Measurements from ENCODE around the gene PLSCR5. TPM values are rescaled to one million over a fixed set of nuclear protein-coding genes. Genes with fewer than 3 reads are reported as not detected.

The PLSCR5 gene
- total and polyA plus RNA-seq, 3 donors from 2014 or later = not detected

DNA sequence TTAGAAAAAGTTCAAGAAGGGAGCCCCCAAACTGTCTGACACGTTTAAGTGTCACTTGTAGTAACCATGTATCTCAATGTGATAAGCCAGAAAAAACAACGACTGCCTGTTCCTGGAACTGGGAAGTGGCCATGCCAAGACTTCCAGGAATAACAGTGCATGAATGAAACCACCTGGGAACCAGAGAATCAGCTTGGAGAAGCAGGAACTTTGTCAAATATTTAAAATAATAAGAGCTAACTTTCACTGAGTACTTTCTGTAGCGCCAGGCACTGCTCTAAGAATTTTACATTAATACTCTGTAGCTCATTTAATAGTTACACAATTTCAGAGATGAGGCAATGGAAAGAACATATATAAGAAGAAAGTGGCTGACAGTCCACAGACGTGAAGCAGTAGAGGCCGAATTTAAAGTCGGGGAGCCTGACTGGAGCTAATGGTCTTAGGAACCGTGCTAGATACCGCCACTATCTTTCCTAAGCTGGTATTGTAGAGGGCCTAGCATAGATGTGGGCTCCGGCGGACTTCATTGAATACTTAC, 61.6 kb downstream of the PLSCR5 start:
- DNase-seq = peak; percentile 54
- peaks cover 41% of the 10 kb centered on the region for H3K4me1 ChIP-seq
- 0 to 1% methylated on average over 10 of the region's 10 CpGs for WGBS, 2 donors
- no peaks in the 10 kb centered on the region for H3K36me3 ChIP-seq (ENCODE audit: low read depth, missing control alignments)
- peak overlapping the region; percentile 91 to 98 for H3K27ac ChIP-seq
- no peaks in the 10 kb centered on the region for H3K9me3 ChIP-seq
- intact Hi-C loops (cut with DNase I; ENCODE audit: low total_unique reads) = no loop called here
- peak overlapping the region; percentile 69 to 79 for H3K4me3 ChIP-seq
- TF ChIP-seq, protein P1, sequence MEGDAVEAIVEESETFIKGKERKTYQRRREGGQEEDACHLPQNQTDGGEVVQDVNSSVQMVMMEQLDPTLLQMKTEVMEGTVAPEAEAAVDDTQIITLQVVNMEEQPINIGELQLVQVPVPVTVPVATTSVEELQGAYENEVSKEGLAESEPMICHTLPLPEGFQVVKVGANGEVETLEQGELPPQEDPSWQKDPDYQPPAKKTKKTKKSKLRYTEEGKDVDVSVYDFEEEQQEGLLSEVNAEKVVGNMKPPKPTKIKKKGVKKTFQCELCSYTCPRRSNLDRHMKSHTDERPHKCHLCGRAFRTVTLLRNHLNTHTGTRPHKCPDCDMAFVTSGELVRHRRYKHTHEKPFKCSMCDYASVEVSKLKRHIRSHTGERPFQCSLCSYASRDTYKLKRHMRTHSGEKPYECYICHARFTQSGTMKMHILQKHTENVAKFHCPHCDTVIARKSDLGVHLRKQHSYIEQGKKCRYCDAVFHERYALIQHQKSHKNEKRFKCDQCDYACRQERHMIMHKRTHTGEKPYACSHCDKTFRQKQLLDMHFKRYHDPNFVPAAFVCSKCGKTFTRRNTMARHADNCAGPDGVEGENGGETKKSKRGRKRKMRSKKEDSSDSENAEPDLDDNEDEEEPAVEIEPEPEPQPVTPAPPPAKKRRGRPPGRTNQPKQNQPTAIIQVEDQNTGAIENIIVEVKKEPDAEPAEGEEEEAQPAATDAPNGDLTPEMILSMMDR (IDR thresholded peaks at IDR 0.05) = no peak
- TF ChIP-seq POLR2A (IDR thresholded peaks at IDR 0.05) = no peak
- H3K27me3 ChIP-seq = no peaks in the 10 kb centered on the region

DNA sequence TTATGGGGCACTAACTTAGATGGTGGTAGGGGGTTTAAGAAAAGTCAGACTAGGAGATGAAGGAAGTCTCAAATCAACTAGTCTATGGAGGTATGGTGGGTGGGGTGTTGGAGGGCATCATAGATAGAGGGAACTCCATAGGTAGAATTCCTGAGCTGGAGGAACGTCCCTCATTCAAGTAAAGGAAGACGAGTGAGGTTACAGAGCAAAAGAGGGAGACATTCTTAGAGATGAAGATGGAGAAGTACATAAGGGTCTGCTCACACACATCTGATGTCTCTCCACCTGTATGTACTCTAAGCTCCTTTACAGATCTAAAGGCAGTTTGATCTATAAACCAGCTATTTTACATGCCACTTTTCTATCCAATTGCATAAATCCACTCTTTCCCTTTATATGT, 62.2 kb downstream of the PLSCR5 start:
- Histone ChIP-seq H3K4me1 (peaks cover 41% of the 10 kb centered on the region), H3K36me3 (ENCODE audit: low read depth, missing control alignments) (no peaks in the 10 kb centered on the region), H3K9me3 (no peaks in the 10 kb centered on the region), H3K27ac (peak overlapping the region; percentile 91 to 98), H3K27me3 (no peaks in the 10 kb centered on the region), H3K4me3 (peak overlapping the region; percentile 69 to 79)
- intact Hi-C loops (cut with DNase I; ENCODE audit: low total_unique reads) = no loop called here
- WGBS, 2 donors = 21 to 30% methylated on average over 2 of the region's 2 CpGs
- no peak for DNase-seq
- TF ChIP-seq, protein P1 (IDR thresholded peaks at IDR 0.05) = no peak
- no peak for TF ChIP-seq POLR2A (IDR thresholded peaks at IDR 0.05)

DNA sequence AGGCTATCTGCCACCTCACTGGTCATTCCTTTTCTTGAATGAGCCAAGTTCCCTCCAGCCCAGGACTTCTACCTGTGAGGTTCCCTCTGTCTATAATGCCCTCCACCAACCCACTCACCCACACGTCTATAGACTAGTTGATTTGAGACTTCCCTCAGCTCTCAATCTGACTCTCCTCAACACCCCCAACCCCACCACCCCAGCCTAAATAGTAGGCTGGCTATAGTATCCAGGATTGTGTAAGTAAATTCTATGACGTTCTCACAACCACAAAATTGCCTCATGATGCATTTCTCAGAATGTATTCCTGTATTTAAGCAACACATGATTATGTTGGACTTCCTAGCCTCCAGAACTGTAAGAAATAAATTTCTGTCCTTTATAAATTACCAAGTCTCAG, 63.0 kb downstream of the PLSCR5 start:
- H3K36me3 ChIP-seq (ENCODE audit: low read depth, missing control alignments) = no peaks in the 10 kb centered on the region
- no peak for TF ChIP-seq POLR2A (IDR thresholded peaks at IDR 0.05)
- TF ChIP-seq, protein P1 (IDR thresholded peaks at IDR 0.05) = no peak
- peak overlapping the region; percentile 68 to 91 for H3K27ac ChIP-seq
- intact Hi-C loops (cut with DNase I; ENCODE audit: low total_unique reads) = no loop called here
- peak overlapping the region in 1 of 2 donors; percentile 79 for H3K4me3 ChIP-seq
- DNase-seq = no peak
- H3K4me1 ChIP-seq = peaks cover 46% of the 10 kb centered on the region
- H3K9me3 ChIP-seq = no peaks in the 10 kb centered on the region
- H3K27me3 ChIP-seq = no peaks in the 10 kb centered on the region
- 65 to 72% methylated on average over 2 of the region's 2 CpGs for WGBS, 2 donors

DNA sequence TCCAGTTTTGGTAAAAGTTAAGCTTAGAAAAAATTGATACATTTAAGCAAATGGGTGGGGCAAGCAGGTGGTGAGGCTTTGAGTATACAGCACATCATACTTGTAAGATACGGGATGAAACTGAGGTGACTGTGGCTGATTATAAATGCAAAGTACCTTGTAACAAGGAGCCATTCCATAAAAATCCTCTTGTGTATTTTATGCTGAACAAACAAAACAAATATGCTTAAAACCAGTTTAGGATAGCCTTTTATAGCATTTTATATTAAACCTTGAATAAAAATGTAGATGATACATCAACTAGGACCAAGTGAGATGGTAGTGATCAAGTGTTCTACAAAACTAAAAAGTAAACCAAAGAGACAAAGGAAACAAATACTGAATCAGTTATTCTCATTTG, 64.2 kb downstream of the PLSCR5 start:
- TF ChIP-seq, protein P1 (IDR thresholded peaks at IDR 0.05) = no peak
- TF ChIP-seq POLR2A (IDR thresholded peaks at IDR 0.05) = no peak
- Histone ChIP-seq H3K4me3 (peak overlapping the region in 1 of 2 donors; percentile 79), H3K36me3 (ENCODE audit: low read depth, missing control alignments) (no peaks in the 10 kb centered on the region), H3K27me3 (no peaks in the 10 kb centered on the region), H3K27ac (peak overlapping the region; percentile 26 to 68), H3K4me1 (peaks cover 54% of the 10 kb centered on the region), H3K9me3 (no peaks in the 10 kb centered on the region)
- WGBS, 2 donors = 56 to 69% methylated on average over 1 of the region's 1 CpG
- intact Hi-C loops (cut with DNase I; ENCODE audit: low total_unique reads) = no loop called here
- no peak for DNase-seq

DNA sequence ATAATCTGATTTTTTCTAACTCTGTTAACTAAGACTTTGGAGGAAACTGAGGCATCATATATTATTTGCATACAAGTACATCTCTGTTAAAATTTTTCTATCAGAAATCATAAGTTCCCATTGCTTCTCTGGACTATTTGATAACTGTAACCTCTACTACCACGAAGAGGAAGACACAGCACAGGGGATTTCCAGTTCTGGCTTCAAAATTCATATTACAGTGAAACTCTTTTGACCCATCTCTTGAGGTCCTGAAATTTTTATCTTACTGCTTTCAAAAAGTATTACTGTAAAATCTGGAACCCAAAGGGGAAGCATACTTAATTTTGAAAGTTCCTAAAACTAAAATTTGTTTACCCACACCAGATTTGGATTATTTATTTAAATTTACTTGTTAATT, 64.9 kb downstream of the PLSCR5 start:
- DNase-seq = no peak
- WGBS, 2 donors = 19 to 31% methylated on average over 1 of the region's 1 CpG
- no peak overlapping the region for H3K4me3 ChIP-seq

More for the DNA sequence above, 64.9 kb downstream of the PLSCR5 start:
- no peaks in the 10 kb centered on the region for H3K9me3 ChIP-seq
- peak overlapping the region; percentile 26 to 68 for H3K27ac ChIP-seq
- intact Hi-C loops (cut with DNase I; ENCODE audit: low total_unique reads) = no loop called here
- no peak for TF ChIP-seq POLR2A (IDR thresholded peaks at IDR 0.05)
- TF ChIP-seq, protein P1 (IDR thresholded peaks at IDR 0.05) = no peak
- no peaks in the 10 kb centered on the region for H3K36me3 ChIP-seq (ENCODE audit: low read depth, missing control alignments)
- H3K4me1 ChIP-seq = peaks cover 54% of the 10 kb centered on the region
- H3K27me3 ChIP-seq = no peaks in the 10 kb centered on the region
